Activated T-cell treated with anti-CD3 and anti-CD28 coated beads for 1 hour (primary cell): ENCODE measurements around the gene MTCH1.
A peak's percentile ranks its signal among the peaks of the same experiment; 100 is the strongest.

Experiments used
- DNase-seq: peaks from one replicate; pipeline ENCODE4 v3.0.0-alpha.2; 2020; ENCODE audit warnings: low read depth

Gene MTCH1

DNA sequence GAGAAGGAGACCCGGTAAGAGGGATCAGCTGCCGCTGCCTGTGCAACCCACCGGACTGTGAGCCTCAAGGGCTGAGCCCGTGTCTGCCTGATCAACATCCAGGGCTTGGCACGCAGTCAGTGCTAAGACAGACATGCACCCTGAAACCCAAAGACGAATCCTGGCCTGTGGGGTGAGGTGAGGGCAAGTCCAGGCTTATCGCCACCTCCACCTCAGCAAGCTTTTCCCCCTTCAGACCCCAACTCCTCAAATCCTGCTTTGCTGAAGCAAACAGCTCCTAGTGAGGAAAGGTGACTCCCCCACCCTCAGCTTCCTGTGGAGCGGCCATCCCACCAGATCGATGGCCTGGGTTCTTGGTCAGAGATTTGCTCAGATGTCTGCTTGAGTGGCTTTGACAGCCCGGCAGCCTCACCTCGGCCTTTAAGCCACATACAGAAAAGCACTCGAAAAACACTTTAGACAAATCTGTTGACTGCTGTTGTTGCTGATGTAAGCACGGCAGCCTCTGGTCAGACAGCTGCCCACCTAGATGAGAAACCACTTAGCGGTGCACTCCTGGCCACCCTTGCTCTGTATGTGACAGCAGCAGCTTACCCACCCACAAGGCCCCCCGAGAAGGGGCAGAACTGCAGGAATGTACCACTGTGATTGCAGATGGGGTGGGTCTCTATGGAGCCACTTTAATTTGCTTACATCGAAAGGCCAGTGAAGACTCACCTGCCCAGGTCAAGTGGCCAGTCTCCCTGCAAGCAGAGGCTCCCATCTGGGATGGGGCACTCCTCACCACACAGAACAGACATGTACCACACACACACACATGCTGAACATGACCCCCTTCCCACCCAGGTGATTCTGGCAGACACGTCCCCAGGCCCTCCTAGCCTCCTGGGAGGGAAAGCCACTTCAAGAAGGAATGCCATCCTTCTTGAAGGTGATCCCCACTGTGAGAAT is 14.8 kb downstream of the MTCH1 start:
- no peak for DNase-seq

DNA sequence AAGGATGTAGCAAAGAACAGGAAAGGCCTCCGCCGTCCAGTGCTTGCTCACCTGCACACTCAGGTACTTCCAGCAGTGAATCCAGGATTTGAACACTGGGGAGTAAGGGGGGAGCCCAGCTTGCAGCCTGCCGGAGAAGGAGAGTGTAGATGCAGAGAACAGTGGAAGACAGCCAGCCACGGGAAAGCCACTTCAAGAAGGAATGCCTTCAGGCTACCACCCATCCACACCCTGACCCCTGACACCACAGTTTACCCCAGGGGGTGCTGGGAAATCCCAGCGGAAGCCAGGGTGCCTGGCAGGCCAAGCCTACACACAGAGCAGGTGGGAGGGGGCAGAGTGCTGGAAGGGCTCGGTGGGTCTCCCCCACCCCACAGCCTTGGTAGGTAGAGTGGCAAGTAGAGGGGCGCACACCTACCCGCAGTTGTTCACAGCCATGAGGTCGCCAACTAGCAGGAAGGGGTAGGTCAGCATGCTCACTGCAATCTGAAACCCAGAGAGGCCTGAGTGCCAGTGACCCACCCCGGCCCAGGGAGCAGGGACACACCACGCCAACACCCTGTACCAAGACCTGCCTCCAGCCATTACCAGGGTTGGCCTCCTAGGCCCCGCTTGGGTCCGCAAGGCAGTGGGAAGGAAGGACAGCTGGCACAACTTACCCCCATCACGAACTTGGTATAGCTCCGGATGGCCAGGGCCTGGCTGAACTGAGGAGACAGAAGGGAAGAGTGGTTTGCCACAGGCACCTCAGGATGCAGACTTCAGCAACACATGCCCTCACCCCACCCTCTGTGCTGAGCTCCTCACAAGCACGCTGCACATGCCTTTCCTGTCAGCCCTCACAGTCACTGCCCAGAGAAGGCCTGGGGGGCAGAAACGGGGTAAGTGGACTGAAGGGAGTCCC is 15.8 kb downstream of the MTCH1 start:
- DNase-seq = no peak

DNA sequence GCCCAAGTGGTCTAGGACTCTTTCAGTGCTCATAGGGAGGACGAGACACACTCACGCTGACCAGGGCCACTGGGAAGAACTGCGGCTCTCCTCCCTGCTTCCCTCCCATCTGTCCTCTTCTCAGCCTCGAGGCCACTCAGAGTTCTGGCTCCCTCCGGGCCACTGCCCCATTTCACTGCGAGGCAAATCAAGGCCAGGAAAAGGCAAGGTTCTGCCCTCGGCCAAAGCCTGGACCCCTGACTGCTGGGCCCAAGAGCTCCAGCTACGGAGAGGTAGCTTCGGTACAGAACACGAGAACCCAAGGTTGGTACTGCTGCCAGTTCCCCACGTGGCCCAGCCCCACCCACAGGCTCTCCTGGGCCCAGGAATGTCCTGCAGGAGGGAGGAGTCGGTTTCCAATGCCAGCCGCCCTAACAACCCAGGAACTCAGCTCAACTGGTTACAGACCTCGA is 16.7 kb downstream of the MTCH1 start:
- DNase-seq = no peak

DNA sequence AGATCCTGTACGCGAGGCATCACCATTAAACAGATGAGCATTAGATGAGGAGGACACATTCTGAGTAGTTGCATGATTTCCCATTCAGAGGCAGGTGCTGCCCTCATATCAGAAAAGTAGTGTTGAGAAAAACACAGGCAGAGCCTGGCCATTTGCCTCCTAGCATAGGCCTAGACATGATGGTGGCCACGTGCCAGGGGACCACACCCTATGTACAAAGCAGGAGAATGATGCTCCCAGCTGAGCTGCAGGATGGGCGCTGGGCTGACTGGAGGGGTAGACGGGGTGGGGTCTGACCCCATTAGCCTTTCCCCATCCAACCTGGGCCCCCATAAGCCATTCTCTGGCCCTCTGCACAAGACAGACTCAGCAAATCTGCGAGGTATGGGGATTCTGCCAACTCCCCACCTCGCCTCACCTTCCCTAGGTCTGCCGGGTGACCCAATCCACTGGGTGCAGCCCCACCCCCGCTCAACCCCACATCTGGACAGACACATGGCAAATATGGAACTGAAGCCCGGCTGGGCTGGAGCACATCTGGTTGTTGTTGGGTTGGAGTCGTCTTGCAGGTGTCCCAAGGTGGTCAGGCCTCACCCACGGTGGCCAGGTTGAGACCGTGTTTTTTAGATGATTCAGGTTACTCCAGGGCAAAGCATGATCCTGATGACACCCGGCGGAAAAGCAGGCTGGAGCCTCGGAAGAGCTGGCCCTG is 17.6 kb downstream of the MTCH1 start:
- no peak for DNase-seq

DNA sequence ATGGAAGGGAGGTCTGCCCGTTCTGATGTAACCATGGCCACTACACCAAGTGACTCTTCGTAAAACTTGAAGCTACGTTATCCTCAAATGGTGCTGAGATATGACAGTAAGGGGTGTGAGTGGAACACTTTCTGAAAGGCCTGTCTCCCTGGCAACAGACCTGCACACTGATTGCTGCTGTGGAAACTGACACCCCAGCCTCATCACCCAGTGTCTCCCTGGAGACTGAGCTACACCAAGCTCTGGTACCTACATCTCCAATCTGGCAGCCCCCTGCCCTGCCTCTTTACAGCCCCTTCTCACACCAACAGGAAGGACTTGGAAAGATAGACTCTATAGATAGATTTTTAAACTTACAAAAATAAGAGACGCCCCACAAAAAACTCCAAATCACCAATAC is 18.2 kb downstream of the MTCH1 start:
- DNase-seq = no peak

DNA sequence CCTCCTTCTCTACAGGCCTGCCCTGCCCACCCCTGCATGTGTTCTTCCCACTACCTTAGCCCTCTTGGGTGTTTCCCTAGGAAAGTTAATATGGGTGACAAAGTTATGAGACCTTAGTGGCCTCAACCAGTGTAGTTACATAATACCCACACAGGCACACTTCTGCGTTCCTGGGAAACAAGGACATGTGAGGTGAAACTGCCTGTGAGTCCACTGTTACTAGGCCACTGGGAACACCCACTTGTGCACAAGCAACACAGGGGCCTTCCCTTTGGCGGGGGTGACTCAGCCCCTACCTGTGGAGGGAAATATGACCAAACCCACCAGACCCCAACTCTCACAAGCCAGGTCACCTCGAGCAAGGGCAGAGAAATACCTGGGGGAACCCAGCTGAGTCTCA is 18.7 kb downstream of the MTCH1 start:
- no peak for DNase-seq

DNA sequence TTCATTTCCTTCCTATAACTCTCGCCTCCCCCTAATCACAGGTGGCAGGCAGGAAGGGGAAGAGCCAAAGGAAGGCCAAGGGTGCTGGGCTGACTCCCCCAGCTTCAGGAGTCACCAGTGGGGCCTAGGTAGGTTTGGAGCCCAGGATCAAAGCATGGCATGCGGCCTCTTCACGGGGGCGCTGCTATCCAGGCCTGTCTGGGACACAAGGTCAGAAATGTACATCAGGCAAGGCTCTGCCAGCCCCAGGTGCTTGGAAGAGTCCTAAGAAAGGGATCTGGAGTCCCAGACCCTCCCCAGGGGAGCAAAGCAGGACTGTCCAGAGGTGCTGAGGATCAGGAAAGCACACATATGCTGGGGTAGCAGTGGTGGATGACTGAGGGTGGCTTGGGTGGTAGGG is 21.1 kb downstream of the MTCH1 start:
- DNase-seq = no peak

DNA sequence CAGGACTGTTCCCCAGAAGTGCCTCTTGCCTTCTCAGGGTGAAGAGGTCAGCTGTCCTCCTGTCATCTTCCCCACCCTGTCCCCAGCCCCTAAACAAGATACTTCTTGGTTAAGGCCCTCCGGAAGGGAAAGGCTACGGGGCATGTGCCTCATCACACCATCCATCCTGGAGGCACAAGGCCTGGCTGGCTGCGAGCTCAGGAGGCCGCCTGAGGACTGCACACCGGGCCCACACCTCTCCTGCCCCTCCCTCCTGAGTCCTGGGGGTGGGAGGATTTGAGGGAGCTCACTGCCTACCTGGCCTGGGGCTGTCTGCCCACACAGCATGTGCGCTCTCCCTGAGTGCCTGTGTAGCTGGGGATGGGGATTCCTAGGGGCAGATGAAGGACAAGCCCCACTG is 21.6 kb downstream of the MTCH1 start:
- DNase-seq = no peak

DNA sequence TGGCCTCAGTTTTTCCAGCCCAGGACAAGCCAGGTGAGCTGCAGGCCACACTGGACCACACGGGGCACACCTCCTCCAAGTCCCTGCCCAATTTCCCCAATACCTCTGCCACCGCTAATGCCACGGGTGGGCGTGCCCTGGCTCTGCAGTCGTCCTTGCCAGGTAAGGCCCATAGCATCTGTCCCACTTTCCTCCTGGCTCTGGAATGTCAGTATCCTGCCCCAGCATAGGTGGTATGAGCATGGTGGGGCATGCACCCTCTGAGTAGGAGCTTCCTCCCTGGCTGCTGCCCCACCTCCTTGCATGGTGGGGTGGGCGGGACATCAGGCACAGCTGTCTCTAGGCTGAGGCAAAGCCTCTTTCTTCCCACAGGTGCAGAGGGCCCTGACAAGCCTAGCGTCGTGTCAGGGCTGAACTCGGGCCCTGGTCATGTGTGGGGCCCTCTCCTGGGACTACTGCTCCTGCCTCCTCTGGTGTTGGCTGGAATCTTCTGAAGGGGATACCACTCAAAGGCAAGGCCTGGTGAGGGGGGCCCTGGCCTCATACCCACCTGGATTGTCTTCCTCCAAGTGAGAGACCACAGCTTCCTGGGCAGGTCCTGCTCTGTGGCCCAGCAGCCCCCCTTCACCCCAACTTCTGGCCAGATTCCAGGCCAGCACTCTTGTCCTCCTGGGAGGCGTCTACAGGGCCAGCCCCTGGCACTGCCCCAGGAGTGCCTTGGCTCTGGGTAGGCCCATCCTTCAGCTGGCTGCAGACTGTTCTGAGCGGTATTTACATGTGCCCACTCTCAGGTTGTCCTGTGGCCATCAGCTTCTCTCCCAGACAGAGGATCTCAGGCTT is 22.3 kb downstream of the MTCH1 start:
- DNase-seq = peak; percentile 27

DNA sequence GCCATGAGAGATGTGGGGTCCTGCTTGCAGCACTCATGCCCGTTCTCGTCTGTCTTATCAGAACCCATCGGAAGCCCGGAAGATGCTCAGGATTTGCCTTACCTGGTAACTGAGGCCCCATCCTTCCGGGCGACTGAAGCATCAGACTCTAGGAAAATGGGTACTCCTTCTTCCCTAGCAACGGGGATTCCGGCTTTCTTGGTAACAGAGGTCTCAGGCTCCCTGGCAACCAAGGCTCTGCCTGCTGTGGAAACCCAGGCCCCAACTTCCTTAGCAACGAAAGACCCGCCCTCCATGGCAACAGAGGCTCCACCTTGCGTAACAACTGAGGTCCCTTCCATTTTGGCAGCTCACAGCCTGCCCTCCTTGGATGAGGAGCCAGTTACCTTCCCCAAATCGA is 23.1 kb downstream of the MTCH1 start:
- DNase-seq = peak; percentile 64

DNA sequence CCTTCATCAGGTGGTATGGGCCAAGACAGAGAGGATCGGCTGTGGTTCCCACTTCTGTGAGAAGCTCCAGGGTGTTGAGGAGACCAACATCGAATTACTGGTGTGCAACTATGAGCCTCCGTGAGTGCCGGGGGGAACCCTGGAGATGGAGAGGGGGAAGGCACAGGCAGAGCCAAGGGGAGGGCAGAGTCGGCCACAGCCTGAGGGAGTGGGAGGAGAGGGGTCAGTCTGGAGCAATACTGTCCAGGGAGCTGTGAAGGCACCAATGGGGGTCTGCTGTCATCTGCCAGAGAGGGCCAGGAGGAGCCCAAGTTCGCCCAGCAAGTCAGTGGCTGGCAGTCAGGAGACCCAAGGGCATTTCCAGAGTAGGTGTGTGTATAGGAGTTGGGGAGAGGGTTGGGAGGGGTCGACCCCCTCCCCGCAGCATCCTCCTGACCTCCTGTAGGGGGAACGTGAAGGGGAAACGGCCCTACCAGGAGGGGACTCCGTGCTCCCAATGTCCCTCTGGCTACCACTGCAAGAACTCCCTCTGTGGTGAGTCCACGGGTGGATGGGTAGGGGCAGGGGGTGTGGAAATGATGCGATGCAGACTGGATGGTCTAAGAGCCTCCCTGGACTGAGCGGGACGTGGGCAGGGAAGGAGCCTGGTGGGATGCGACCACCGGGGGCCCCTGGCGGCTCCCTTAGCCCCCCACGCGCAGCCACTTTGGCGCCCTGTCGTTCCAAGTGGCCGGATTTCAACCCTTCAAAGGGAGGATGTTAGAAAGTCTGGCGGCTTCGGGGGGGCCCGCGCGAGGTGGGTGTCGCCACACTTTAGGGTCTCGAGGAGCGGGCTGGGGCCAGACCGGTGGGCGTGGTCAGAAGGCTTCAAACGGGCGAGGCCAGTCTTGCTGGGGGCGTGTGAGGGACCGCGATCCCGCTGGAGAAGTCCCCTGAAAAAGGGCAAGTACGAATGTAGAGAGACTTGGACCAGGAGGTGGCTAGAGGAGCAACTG is 24.3 kb downstream of the MTCH1 start:
- no peak for DNase-seq

DNA sequence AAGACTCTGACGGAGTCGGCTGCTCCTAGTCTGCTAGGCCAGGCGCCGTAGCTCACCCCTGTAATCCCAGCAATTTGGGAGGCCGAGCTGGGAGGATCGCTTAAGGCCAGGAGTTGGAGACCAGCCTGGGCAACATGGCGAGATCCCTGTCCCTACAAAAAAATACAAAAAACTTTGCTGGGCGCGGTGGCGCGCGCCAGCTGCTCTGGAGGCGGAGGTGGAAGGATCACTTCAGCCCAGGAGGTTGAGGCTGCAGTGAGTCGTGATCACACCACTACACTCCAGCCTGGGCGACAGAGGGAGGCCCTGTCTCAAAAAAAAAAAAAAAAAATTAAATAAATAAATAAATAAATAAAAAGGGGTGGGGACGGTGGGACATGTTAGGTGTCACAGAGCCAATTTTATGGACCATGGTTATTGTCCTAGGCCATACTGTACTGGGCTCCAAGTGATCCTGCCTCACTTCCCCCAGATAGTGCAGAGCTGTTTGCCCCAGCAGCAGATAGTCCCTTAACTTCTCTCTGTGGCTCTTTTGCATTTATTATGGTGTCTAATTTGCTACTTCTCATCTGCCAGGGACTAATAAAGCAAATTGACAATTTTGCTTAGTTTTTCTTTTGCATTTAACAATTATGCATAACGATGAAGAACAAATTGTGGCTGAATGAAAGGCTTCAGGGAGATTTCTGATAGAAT is 26.3 kb downstream of the MTCH1 start:
- DNase-seq = no peak

DNA sequence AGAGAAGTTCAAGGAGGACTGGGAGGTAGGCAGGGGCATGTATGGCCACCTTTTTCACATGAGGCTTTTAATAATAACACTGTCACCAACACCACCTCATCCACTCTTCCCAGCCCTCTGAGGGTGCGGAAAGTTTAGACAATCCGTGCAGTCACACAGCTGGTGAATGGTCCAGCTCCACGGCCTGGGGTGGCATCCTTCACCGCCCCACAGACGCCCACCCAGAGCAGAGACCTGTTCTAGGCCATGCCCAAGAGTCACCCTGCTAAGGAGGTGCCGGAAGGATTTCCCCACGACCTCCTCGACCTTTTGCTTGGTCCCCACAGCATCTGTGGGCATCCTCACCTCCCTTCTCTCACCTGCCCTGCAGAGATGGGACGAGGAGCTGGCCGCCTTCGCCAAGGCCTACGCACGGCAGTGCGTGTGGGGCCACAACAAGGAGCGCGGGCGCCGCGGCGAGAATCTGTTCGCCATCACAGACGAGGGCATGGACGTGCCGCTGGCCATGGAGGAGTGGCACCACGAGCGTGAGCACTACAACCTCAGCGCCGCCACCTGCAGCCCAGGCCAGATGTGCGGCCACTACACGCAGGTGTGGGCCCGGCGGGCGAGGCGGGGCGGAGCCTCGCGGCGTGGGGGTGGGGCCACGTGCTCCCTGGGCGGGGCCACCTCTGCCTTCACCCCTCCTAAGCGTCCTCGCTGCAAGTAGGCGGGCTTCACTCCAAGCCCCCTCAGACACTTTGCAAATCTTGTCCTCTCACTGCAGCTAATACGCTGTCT is 27.0 kb downstream of the MTCH1 start:
- no peak for DNase-seq

DNA sequence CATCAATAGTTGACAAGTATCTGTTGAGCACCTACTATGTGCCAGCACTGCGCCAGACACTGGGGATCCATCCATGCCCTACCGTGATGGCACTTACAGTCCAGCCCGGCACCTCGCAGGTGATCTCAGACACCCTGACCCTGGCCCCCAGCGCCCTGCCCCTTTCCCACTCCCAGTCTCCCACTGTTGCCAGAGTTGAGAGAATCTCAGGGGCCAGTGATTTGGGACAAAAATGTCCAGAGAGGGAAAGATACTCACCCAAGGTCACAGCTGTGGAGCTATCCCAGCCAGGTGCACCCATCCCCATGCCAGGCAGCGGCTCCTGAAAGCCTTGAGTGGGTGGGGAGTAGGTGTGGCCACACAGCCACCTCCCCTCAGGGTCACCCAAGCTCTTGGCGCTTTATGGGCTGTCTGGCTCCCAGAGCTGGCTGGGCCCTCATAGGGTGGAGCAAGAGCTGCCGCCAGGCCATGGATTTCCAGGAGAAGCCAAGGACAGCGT is 28.2 kb downstream of the MTCH1 start:
- DNase-seq = no peak

DNA sequence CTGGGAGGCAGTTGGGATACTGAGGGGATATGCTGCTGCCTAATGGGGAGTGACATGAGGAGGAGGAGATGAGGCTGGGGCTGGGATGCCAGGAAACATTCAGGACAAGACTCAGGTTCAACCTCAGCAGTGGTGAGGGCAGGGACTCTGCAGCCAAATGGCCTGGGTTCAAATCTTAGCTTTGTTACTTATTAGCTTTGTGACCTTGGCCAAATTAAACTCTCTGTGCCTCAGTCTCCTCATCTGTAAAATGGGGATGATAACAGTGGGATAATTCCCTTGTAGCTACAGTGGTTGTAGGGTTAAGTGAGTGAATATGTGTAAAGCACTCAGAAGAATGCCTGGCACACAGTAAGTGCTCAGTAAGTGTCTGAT is 29.6 kb downstream of the MTCH1 start:
- DNase-seq = no peak

DNA sequence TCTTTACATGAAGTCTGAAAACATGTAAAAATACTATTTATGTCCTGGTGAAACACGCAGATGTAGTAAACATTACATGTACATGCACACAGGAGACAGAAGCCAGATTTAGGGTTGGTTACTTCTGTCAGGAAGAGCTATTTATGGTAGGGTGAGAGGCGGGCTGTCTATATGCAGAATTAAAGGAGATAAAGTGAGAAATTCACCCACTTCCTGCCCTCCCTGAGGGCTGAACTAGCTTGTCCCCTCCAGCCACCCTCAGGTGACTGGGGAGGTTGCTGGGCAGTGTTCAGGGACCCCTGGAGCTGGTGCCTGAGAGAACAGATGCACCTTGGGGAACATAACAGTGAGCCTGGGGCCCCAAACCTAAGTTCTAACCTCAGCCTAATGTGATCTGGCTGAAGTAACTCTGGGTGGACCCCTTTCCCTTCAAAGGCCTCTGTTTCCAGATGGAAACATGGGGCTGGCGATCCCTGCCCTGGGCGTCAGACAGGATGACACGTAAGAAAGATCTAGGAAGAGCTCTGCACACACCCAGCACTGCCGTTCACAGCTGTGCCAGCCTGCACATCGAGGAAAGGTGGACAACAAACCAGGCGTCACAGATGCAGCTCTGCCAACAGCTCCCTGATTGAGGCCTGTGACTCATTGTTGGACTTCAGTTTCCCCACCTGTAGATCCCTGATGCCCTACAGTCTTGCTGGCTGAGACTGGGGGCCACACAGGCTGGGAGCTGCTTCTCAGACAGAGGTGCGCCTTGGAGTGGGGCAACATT is 30.1 kb downstream of the MTCH1 start:
- no peak for DNase-seq

DNA sequence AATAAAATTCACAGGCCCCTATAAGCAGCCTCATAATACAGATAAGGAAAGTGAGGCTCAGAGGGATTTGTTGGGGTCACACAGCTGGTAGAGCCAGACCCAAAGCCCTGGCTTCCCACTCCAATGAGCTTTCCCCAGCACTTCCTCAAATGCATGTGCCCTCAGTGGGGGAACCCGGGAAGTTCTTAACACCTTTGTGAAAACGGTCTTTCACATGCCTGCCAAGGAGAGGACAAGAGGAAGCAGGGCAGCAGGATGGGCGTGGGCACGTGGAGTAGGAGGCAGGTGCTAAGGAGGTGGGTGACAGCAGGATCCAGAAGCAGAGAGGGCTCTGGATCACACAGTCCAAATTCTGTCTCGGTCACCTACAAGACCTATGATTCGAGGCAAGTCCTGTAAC is 30.9 kb downstream of the MTCH1 start:
- DNase-seq = no peak
